ENCODE data around the gene SENP6.

GRCh38 chr6:75689576-75689975 is 87.9 kb downstream of the SENP6 start:
- no peak for TF ChIP-seq CTCF (IDR thresholded peaks at IDR 0.05; ENCODE audit: poor library complexity)
- no peak for TF ChIP-seq EZH2phosphoT487 (IDR thresholded peaks at IDR 0.05; ENCODE audit: low read depth, severe bottlenecking, unreplicated experiment)
- no peak for TF ChIP-seq EZH2 (IDR thresholded peaks at IDR 0.05; ENCODE audit: borderline replicate concordance)

Measured in hepatocyte (in vitro differentiated cells).